PC-9 (cell line): ENCODE measurements around the gene MED19. TPM values are rescaled to one million over a fixed set of nuclear protein-coding genes. Genes with fewer than 3 reads are reported as not detected.

Source experiments
- BruUV-seq: library from RNA; stranded (reverse); fragments of 400-500 nt; replicated peaks from 2 replicates; lab custom pipeline; 2021; lab: Mats Ljungman, UMichigan
- CTCF ChIA-PET: fragments of 300-600 bp; sonication (Branson Sonifier 250); formaldehyde crosslinking; loops from one replicate; lab custom pipeline; 2022; ENCODE audit warnings: antibody characterized with exemption; lab: Charles Lee
- POLR2A ChIA-PET: fragments of 300-600 bp; sonication (Branson Sonifier 250); formaldehyde crosslinking; loops from one replicate; lab custom pipeline; 2022; ENCODE audit warnings: antibody characterized with exemption; ENCODE audit not compliant: unreplicated experiment; lab: Charles Lee
- DNase-seq, 2 experiments: peaks; one replicate each; pipeline versions ENCODE4 v3.0.0 to v3.0.0-alpha.2; 2015 to 2022; ENCODE audit warnings: mixed read lengths in 1 of 2
- H2AFZ ChIP-seq: fragments of 200-600 bp; sonication (generic); 2 replicates; pipeline ENCODE4 v1.8.1; 2017; ENCODE audit warnings: antibody characterized with exemption
- H3F3A ChIP-seq: fragments of 200-600 bp; sonication (generic); 2 replicates; pipeline ENCODE4 v1.8.1; 2017; ENCODE audit warnings: antibody characterized with exemption, mild to moderate bottlenecking, low read depth; ENCODE audit not compliant: insufficient read depth
- H3K27ac ChIP-seq: fragments of 200-600 bp; sonication (generic); 2 replicates; pipeline ENCODE4 v1.6.1; 2016; ENCODE audit warnings: mixed run types
- H3K27me3 ChIP-seq: fragments of 200-600 bp; sonication (generic); 2 replicates; pipeline ENCODE4 v1.6.1; 2016; ENCODE audit warnings: low read depth, mixed run types; ENCODE audit not compliant: insufficient read depth
- H3K36me3 ChIP-seq: fragments of 200-600 bp; sonication (generic); 2 replicates; pipeline ENCODE4 v1.6.1; 2016; ENCODE audit warnings: low read depth, mixed run types
- H3K4me1 ChIP-seq: fragments of 200-600 bp; sonication (generic); replicated peaks from 2 replicates; pipeline ENCODE4 v1.6.1; 2016; ENCODE audit warnings: mixed run types; ENCODE audit not compliant: insufficient read depth
- H3K4me2 ChIP-seq: fragments of 200-600 bp; sonication (generic); 2 replicates; pipeline ENCODE4 v1.6.1; 2017; ENCODE audit warnings: mixed run types
- H3K4me3 ChIP-seq: fragments of 200-600 bp; sonication (generic); 2 replicates; pipeline ENCODE4 v1.6.1; 2016; ENCODE audit warnings: mixed run types
- H3K79me2 ChIP-seq: fragments of 200-600 bp; sonication (generic); 2 replicates; pipeline ENCODE4 v1.6.1; 2017; ENCODE audit warnings: low read depth, mixed run types
- H3K9me2 ChIP-seq: fragments of 200-600 bp; sonication (generic); 2 replicates; pipeline ENCODE4 v1.8.1; 2017; ENCODE audit warnings: mild to moderate bottlenecking; ENCODE audit not compliant: insufficient read depth
- H3K9me3 ChIP-seq: fragments of 200-600 bp; sonication (generic); 2 replicates; pipeline ENCODE4 v1.8.1; 2016; ENCODE audit warnings: low read depth; ENCODE audit not compliant: insufficient read depth
- H4K20me1 ChIP-seq: fragments of 200-600 bp; sonication (generic); 2 replicates; pipeline ENCODE4 v1.8.1; 2017; ENCODE audit not compliant: insufficient read depth
- CTCF ChIP-seq: fragments of 200-600 bp; sonication (generic); conservative IDR thresholded peaks from 2 replicates; pipeline ENCODE4 v1.6.1; 2017; ENCODE audit warnings: mixed run types, antibody characterized with exemption, mild to moderate bottlenecking, moderate library complexity
- EZH2 ChIP-seq: fragments of 200-600 bp; sonication (generic); IDR thresholded peaks from 2 replicates; pipeline ENCODE4 v1.8.0; 2017; ENCODE audit warnings: antibody characterized with exemption, low read depth
- intact Hi-C: fragments of 100-400 bp; cut with micrococcal nuclease; formaldehyde crosslinking; loops from one replicate; pipeline ENCODE4 v1.10.0; 2022; ENCODE audit not compliant: unreplicated experiment
- total RNA-seq: library from RNA; stranded (reverse); gene quantifications from 2 replicates; pipeline ENCODE4 v1.2.3, GENCODE V29; 2021

The MED19 gene
- total RNA-seq, 1 experiment from 2014 or later: 26.9 TPM

DNA sequence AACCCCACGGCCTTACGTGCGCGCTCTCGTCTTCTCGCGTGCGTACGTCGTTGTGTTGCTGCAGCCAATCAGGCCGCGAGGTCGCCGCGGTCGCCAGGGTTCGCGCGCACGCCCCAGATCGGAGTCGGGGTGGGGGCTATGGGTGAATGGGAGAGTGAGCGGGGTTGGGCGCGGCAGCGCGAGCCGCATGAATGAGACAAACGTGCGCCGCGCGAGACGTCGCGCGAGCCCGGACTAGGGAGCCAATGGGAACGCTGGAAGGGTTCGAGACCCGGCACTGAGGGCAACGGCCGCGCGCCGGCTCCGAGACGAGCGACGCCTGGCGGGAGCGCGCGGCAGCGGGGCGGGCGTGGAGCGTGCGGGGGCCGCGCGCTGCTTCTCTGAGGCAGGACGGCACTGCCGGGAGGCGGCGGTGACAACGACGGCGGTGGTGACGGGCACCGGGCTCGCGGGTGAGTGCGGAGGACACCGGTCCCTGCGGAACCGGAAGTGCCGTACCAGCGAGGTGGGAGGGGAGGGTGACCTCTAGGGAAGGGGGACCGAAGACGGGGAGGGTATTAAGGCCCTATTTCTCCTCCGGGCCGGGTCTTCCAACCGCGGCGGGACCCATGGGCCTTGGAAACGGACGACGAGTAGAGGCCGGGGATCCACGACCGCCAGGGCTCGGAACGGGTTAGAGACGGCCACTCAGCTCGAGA, 44.1 kb downstream of the MED19 start, which contains the start of gene ZDHHC5:
ZDHHC5 (plus strand) TSS at position 379 of the 698 bp plus-strand sequence. CDS start 4,977 bp downstream, outside the sequence.
- no TSS peak for BruUV-seq

GRCh38 chr11:57667117-57667735, 44.8 kb downstream of the MED19 start:
- ChIA-PET CTCF (interaction anchor here (0.5 to 0.6 kb wide), 2 partner anchors 9 to 1758 kb away, joined by 3 to 4 read pairs; no protein-coding TSS in a partner anchor), POLR2A (interaction anchor here (0.5 to 0.7 kb wide), 6 partner anchors 106 to 1475 kb away, joined by 3 to 4 read pairs (median 3); partner anchors contain the start of gene FAM111A)
- intact Hi-C loops: loop anchor here (1.0 to 10.0 kb wide), 10 partner anchors 10 to 1478 kb away; partner anchors contain the start of genes CLP1, CTNND1, FAM111A and MED19

More for the DNA sequence above, 44.1 kb downstream of the MED19 start, which contains the start of gene ZDHHC5:
- ChIA-PET POLR2A (interaction anchor here (0.5 to 0.6 kb wide), 2 partner anchors 108 to 209 kb away, joined by 3 to 4 read pairs; no protein-coding TSS in a partner anchor), CTCF (no interaction called here)
- peak within 1 kb of the TSS; percentile 84 for H3K4me3 ChIP-seq
- H3K9me3 ChIP-seq: no peaks in the 10 kb centered on the region
- DNase-seq: peak; percentile 98 to 100
- peaks cover 48% of the 10 kb centered on the region for H3K79me2 ChIP-seq
- peak within 1 kb of the TSS; percentile 91 for H3K27ac ChIP-seq
- TF ChIP-seq CTCF (peak; percentile 56; the same call in 1 of the 2 replicates), EZH2 (no peak)
- H3K4me1 ChIP-seq: peaks cover 26% of the 10 kb centered on the region
- H2AFZ ChIP-seq: peak within 1 kb of the TSS; percentile 83
- H3K9me2 ChIP-seq: no peaks in the 10 kb centered on the region
- H3K4me2 ChIP-seq: peak within 1 kb of the TSS; percentile 88
- intact Hi-C loops: loop anchor here (1.0 to 10.0 kb wide), 10 partner anchors 11 to 1477 kb away; partner anchors contain the start of genes CLP1, CTNND1, FAM111A and MED19
- H3F3A ChIP-seq: peaks cover 28% of the 10 kb centered on the region
- H3K27me3 ChIP-seq: no peaks in the 10 kb centered on the region
- peaks cover 7% of the 10 kb centered on the region for H4K20me1 ChIP-seq
- H3K36me3 ChIP-seq: peaks cover 10% of the 10 kb centered on the region

More at GRCh38 chr11:57667117-57667735, 44.8 kb downstream of the MED19 start:
- Histone ChIP-seq H3K4me3 (peak overlapping the region; percentile 84), H4K20me1 (peaks cover 7% of the 10 kb centered on the region), H3F3A (peaks cover 35% of the 10 kb centered on the region), H3K36me3 (peaks cover 4% of the 10 kb centered on the region; the same call in 1 of the 2 replicates), H3K4me2 (peak overlapping the region; percentile 88), H3K9me2 (no peaks in the 10 kb centered on the region), H3K9me3 (no peaks in the 10 kb centered on the region), H3K79me2 (peaks cover 42% of the 10 kb centered on the region), H2AFZ (peak overlapping the region; percentile 83), H3K27ac (peak overlapping the region; percentile 91), H3K4me1 (peaks cover 26% of the 10 kb centered on the region), H3K27me3 (no peaks in the 10 kb centered on the region)
- BruUV-seq: no TSS peak
- DNase-seq: peak; percentile 96 to 98
- no peak for TF ChIP-seq CTCF
- TF ChIP-seq EZH2: no peak
